Epithelial cell of esophagus (primary cell): ENCODE data around the gene ISCA1.

ENCODE experiments used
- DNase-seq: peaks from one replicate; pipeline ENCODE4 v3.0.0; 2010; ENCODE audit warnings: low read depth
- H3K4me3 ChIP-seq: 2 replicates; pipeline ENCODE4 v1.5.1; 2011; ENCODE audit warnings: mild to moderate bottlenecking, low read length, control low read depth
- TF ChIP-seq, protein P1 (sequence below): IDR thresholded peaks from 2 replicates; pipeline ENCODE4 v1.5.1; 2011; ENCODE audit warnings: low read depth, mild to moderate bottlenecking, low read length, control low read depth, inconsistent platforms; ENCODE audit not compliant: insufficient read depth; ENCODE audit errors: missing control alignments

The ISCA1 gene

GRCh38 chr9:86256653-86257052 is 25.7 kb downstream of the ISCA1 start:
- TF ChIP-seq, protein P1, sequence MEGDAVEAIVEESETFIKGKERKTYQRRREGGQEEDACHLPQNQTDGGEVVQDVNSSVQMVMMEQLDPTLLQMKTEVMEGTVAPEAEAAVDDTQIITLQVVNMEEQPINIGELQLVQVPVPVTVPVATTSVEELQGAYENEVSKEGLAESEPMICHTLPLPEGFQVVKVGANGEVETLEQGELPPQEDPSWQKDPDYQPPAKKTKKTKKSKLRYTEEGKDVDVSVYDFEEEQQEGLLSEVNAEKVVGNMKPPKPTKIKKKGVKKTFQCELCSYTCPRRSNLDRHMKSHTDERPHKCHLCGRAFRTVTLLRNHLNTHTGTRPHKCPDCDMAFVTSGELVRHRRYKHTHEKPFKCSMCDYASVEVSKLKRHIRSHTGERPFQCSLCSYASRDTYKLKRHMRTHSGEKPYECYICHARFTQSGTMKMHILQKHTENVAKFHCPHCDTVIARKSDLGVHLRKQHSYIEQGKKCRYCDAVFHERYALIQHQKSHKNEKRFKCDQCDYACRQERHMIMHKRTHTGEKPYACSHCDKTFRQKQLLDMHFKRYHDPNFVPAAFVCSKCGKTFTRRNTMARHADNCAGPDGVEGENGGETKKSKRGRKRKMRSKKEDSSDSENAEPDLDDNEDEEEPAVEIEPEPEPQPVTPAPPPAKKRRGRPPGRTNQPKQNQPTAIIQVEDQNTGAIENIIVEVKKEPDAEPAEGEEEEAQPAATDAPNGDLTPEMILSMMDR: no peak

DNA sequence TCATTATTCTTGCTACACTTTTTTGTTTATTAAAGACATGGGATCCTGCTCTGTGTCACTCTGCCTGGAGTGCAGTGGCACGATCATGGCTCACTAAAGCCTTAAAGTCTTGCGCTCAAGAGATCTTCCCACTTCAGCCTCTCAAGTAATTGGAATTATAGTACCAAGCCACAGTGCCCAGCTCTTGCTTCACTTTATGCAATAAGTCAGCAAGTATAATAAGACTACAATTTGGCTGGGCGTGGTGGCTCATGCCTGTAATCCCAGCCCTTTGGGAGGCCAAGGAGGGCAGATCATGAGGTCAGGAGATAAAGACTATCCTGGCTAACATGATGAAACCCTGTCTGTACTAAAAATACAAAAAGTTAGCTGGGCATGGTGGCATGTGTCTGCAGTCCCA is 28.8 kb downstream of the ISCA1 start:
- DNase-seq: no peak
- no peak overlapping the region for H3K4me3 ChIP-seq
- TF ChIP-seq, protein P1: no peak

More at GRCh38 chr9:86256653-86257052, 25.7 kb downstream of the ISCA1 start:
- no peak for DNase-seq
- no peak overlapping the region for H3K4me3 ChIP-seq

GRCh38 chr9:86252870-86253269 is 29.5 kb downstream of the ISCA1 start:
- H3K4me3 ChIP-seq: no peak overlapping the region
- no peak for DNase-seq
- TF ChIP-seq, protein P1: no peak

DNA sequence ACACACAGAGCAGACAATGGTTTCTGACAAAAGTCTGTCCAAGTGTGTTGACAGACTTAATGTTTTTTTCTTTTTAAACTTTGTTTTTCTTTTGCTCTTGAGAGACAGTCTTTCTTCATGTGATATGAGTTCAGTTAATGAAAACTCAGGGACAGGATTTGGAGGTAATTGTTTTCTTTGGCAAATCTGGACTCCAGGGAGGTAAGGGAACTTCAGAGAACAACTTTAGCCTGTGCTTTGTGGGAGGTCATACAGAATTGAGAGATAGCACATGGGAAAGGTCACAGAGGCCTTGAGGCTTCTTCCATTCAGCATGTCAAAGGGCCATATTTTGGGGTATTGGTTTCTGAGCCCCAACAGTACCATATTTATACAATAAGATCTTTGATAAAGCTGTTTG is 32.2 kb downstream of the ISCA1 start:
- no peak for DNase-seq
- no peak overlapping the region for H3K4me3 ChIP-seq
- TF ChIP-seq, protein P1: no peak

DNA sequence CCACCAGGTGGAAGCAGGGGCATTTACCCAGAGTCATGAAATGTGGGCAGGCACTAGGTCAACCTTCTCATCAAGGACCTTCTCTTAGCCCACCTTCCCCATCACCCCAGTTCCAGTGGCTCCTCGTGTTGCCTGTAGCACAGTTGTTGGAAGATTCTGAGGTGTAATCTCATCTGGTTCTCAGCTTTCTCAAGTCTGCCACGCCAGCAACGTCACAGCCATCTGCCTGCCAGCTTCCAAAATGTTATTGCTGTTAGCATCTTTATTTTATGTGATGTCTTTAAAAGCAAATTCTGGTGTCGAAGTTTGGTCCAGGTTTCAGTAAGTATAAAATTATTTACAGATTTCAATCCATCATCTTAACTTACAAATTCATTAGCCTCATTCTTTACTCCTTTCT is 33.6 kb downstream of the ISCA1 start:
- no peak overlapping the region for H3K4me3 ChIP-seq
- TF ChIP-seq, protein P1: no peak
- no peak for DNase-seq

DNA sequence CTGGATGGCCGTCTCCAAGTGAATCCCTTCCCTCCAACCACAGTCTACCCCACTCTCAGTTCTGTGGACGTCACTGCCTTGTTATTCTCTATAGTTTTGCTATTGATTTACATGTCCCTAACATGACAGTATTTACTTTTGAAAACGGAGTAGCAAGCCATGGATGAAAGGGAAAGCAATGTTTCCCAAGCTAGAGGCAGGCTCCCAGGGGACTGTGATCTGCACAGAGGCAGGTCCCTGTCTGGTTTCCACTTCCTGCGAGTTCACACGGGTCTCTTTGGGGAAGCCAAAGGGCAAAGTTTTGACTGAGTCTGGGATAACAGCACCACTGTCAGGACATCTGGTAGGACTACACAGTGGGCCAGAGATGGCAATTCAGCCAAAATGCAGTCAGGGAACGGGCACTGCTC is 35.6 kb downstream of the ISCA1 start:
- H3K4me3 ChIP-seq: no peak overlapping the region
- no peak for DNase-seq
- TF ChIP-seq, protein P1: no peak

DNA sequence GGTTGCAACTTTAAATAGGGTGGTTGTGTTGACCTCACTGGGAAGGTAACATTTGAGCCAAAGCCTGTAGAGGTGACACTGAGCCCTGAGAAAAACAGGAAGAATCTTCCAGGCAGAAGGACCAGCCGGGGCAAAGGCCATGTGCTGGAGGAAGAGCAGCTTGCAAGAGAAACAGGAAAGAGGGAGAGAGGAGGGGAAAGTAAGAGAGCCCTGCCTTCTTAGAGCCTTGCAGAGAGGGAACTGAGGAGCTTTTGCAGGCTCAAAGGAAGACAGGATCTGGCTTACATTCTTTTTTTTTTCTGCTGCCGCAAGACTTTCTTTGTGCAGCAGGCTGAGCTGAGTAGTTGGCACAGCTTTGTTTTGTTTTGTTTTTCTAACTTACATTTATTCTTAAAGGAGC is 40.3 kb downstream of the ISCA1 start:
- no peak overlapping the region for H3K4me3 ChIP-seq
- DNase-seq: no peak
- TF ChIP-seq, protein P1: no peak
